Progenitor cell of endocrine pancreas (in vitro differentiated cells): ENCODE data around the gene PES1. TPM values are rescaled to one million over a fixed set of nuclear protein-coding genes. Genes with fewer than 3 reads are reported as not detected.

Experiments
- DNase-seq: peaks from one replicate; pipeline ENCODE4 v3.0.0; 2021; ENCODE audit warnings: low spot score; ENCODE audit not compliant: unreplicated experiment
- H3K27ac Mint-ChIP-seq: 2 replicates; pipeline ENCODE4 v1.8.0; 2021; ENCODE audit warnings: mild to moderate bottlenecking, moderate library complexity, mixed read lengths
- H3K27me3 Mint-ChIP-seq: 2 replicates; pipeline ENCODE4 v1.8.0; 2021; ENCODE audit warnings: mixed read lengths
- H3K36me3 Mint-ChIP-seq: 2 replicates; pipeline ENCODE4 v1.8.0; 2022; ENCODE audit warnings: mixed read lengths; ENCODE audit not compliant: insufficient read depth
- H3K4me1 Mint-ChIP-seq: 2 replicates; pipeline ENCODE4 v1.8.0; 2021; ENCODE audit warnings: low read depth, mixed read lengths
- H3K4me3 Mint-ChIP-seq: 2 replicates; pipeline ENCODE4 v1.8.0; 2021; ENCODE audit warnings: low read depth, mild to moderate bottlenecking, moderate library complexity, mixed read lengths
- H3K9me3 Mint-ChIP-seq: 2 replicates; pipeline ENCODE4 v1.8.0; 2021; ENCODE audit warnings: low read depth, mixed read lengths
- total RNA-seq: library from RNA; stranded (reverse); gene quantifications from 2 replicates; pipeline ENCODE4 v1.2.1, GENCODE V29; 2021
- TF ChIP-seq, protein P1 (sequence below): fragments of 200-600 bp; sonication (generic); IDR thresholded peaks from one replicate; pipeline ENCODE4 v1.5.0; 2021; ENCODE audit warnings: antibody characterized with exemption, mild to moderate bottlenecking; ENCODE audit not compliant: unreplicated experiment

PES1 gene
- total RNA-seq, 1 donor from 2014 or later = 71.6 TPM

DNA sequence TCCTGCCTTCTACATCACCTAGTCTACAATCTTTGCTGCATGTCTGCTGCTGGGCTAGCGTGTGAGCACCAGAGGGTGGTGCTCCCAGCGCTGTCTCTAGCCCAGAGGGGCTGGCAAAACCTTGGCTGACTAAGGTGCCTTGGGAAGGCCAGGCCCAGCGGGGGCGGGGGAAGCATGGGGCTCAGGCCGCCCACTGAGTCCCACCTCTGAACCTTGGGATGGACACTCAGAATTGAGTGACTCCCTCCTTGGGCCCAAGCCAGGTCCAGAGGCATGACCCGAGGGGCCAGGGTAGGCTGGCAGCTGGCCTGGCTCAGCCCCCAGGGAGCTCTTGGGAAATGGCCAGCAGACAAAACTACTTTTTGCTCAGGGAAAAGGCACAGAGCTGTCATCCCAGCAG lies 9.7 kb downstream of the PES1 start:
- TF ChIP-seq, protein P1, sequence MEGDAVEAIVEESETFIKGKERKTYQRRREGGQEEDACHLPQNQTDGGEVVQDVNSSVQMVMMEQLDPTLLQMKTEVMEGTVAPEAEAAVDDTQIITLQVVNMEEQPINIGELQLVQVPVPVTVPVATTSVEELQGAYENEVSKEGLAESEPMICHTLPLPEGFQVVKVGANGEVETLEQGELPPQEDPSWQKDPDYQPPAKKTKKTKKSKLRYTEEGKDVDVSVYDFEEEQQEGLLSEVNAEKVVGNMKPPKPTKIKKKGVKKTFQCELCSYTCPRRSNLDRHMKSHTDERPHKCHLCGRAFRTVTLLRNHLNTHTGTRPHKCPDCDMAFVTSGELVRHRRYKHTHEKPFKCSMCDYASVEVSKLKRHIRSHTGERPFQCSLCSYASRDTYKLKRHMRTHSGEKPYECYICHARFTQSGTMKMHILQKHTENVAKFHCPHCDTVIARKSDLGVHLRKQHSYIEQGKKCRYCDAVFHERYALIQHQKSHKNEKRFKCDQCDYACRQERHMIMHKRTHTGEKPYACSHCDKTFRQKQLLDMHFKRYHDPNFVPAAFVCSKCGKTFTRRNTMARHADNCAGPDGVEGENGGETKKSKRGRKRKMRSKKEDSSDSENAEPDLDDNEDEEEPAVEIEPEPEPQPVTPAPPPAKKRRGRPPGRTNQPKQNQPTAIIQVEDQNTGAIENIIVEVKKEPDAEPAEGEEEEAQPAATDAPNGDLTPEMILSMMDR = no peak
- Mint-ChIP-seq H3K9me3 (no peaks in the 10 kb centered on the region), H3K27me3 (no peaks in the 10 kb centered on the region), H3K4me3 (no peak overlapping the region), H3K4me1 (no peaks in the 10 kb centered on the region), H3K36me3 (peaks cover 14% of the 10 kb centered on the region), H3K27ac (no peak overlapping the region)
- DNase-seq = no peak

DNA sequence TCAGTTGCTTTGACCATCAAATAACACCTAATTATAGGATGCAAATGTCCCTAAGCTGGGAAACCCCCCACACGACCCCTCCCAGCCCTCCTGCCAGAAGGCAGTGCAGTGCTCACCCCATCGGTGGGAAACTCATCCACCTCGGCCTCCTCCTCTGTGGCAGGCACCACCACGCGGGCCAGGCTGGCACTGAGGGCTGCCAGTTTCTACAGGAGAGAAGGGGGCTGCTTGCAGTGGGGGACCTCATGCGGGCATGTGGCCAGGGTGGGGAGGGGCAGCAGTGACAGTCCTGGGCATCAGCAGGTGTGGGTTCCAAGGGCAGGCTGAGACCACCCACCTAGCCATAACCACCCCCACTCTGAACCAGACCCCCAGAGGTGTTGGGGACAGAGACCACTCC lies 10.8 kb downstream of the PES1 start:
- H3K9me3 Mint-ChIP-seq = no peaks in the 10 kb centered on the region
- H3K27me3 Mint-ChIP-seq = no peaks in the 10 kb centered on the region
- no peak overlapping the region for H3K4me3 Mint-ChIP-seq
- peaks cover 20% of the 10 kb centered on the region for H3K36me3 Mint-ChIP-seq
- TF ChIP-seq, protein P1 = no peak
- no peak for DNase-seq
- H3K4me1 Mint-ChIP-seq = no peaks in the 10 kb centered on the region
- no peak overlapping the region for H3K27ac Mint-ChIP-seq

GRCh38 chr22:30578481-30578880 lies 13.2 kb downstream of the PES1 start:
- TF ChIP-seq, protein P1 = no peak
- peaks cover 6% of the 10 kb centered on the region for H3K4me1 Mint-ChIP-seq
- no peak overlapping the region for H3K27ac Mint-ChIP-seq
- H3K9me3 Mint-ChIP-seq = no peaks in the 10 kb centered on the region
- no peak for DNase-seq
- H3K36me3 Mint-ChIP-seq = peaks cover 15% of the 10 kb centered on the region
- H3K27me3 Mint-ChIP-seq = no peaks in the 10 kb centered on the region
- no peak overlapping the region for H3K4me3 Mint-ChIP-seq

GRCh38 chr22:30575859-30576258 lies 15.9 kb downstream of the PES1 start:
- Mint-ChIP-seq H3K9me3 (no peaks in the 10 kb centered on the region), H3K4me3 (peak overlapping the region; percentile 82), H3K27me3 (no peaks in the 10 kb centered on the region), H3K36me3 (peaks cover 15% of the 10 kb centered on the region), H3K4me1 (peaks cover 17% of the 10 kb centered on the region), H3K27ac (no peak overlapping the region)
- TF ChIP-seq, protein P1 = no peak
- no peak for DNase-seq

GRCh38 chr22:30574997-30575671 lies 16.6 kb downstream of the PES1 start:
- Mint-ChIP-seq H3K4me1 (peaks cover 17% of the 10 kb centered on the region), H3K9me3 (no peaks in the 10 kb centered on the region), H3K36me3 (peaks cover 14% of the 10 kb centered on the region), H3K27me3 (no peaks in the 10 kb centered on the region), H3K4me3 (peak overlapping the region; percentile 82), H3K27ac (peak overlapping the region; percentile 59)
- no peak for DNase-seq
- TF ChIP-seq, protein P1 = peak; percentile 41
